ENCODE measurements around the gene MYBPC2.

Gene MYBPC2

DNA sequence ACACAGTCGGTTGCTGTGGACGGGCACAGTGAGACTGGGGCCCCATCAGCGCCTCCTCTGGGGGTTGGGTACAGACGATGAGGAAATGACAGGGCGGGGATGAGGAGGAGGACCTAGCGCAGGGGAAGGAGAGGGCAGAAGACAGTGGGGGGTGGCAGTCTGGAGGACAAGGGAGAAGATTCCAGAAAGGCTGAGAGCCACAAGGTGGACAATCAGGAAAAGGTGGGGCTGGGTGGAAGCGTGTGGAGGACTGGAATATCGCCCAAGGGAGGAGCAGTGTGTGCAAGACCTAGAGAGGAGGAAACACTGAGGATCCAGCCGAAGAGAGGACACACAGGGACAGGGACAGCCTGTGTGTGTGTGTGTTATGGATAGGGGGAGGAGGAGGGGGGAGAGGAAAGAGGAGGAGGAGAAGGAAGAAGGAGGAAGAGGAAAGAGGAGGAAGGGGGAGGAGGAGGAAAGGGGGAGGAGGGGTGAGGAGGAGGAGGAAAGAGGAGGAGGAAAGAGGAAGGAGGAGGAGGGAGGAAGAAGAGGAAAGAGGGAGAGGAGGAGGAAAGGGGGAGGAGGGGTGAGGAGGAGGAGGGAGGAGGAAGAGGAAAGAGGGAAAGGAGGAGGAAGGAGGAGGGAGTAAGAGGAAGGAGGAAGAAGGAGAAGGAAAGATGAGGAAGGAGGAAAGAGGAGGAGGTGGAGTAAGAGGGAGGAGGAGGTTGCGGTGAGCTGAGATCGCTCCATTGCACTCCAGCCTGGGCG lies 59.8 kb downstream of the MYBPC2 start (continued):
- TF ChIP-seq HOXA7 (CRISPR knock-in tag; IDR thresholded peaks at IDR 0.05; ENCODE audit: borderline replicate concordance) (no peak), ZNF530 (tag by site-specific recombination; IDR thresholded peaks at IDR 0.05; ENCODE audit: low read depth) (0 out of 2 replicates have a peak, but pooled peaks have one; percentile 25), ZNF426 (tag by site-specific recombination; IDR thresholded peaks at IDR 0.05) (no peak), ZNF19 (tag by site-specific recombination; IDR thresholded peaks at IDR 0.05; ENCODE audit: low read depth) (no peak), ZNF585B (tag by site-specific recombination; IDR thresholded peaks at IDR 0.05) (no peak), ZNF112 (tag by site-specific recombination; IDR thresholded peaks at IDR 0.05) (no peak), ZNF501 (tag by site-specific recombination; IDR thresholded peaks at IDR 0.05) (no peak), EGR2 (tag by site-specific recombination; IDR thresholded peaks at IDR 0.05; ENCODE audit: low read depth) (peak; percentile 81; the same call in 1 of the 2 replicates), SP7 (tag by site-specific recombination; IDR thresholded peaks at IDR 0.05) (peak; percentile 11; the same call in 1 of the 2 replicates), ZNF24 (tag by site-specific recombination; IDR thresholded peaks at IDR 0.05) (no peak), ZNF214 (tag by site-specific recombination; IDR thresholded peaks at IDR 0.05; ENCODE audit: borderline replicate concordance) (no peak), ZNF677 (tag by site-specific recombination; IDR thresholded peaks at IDR 0.05) (no peak), ZFHX2 (tag by site-specific recombination; conservative IDR thresholded peaks at IDR 0.05) (peak; percentile 74), ZNF211 (tag by site-specific recombination; IDR thresholded peaks at IDR 0.05; ENCODE audit: low read depth) (no peak), ZNF366 (tag by site-specific recombination; conservative IDR thresholded peaks at IDR 0.05) (peak; percentile 77; the same call in 1 of the 2 replicates), GLIS1 (tag by site-specific recombination; IDR thresholded peaks at IDR 0.05) (peak; percentile 76), ZFP41 (tag by site-specific recombination; IDR thresholded peaks at IDR 0.05; ENCODE audit: borderline replicate concordance) (no peak), ZNF660 (tag by site-specific recombination; IDR thresholded peaks at IDR 0.05) (0 out of 2 replicates have a peak, but pooled peaks have one; percentile 63), ZIC2 (tag by site-specific recombination; IDR thresholded peaks at IDR 0.05) (peak; percentile 45), ZNF433 (tag by site-specific recombination; IDR thresholded peaks at IDR 0.05; ENCODE audit: low read depth) (no peak)
- TF ChIP-seq, protein P1, sequence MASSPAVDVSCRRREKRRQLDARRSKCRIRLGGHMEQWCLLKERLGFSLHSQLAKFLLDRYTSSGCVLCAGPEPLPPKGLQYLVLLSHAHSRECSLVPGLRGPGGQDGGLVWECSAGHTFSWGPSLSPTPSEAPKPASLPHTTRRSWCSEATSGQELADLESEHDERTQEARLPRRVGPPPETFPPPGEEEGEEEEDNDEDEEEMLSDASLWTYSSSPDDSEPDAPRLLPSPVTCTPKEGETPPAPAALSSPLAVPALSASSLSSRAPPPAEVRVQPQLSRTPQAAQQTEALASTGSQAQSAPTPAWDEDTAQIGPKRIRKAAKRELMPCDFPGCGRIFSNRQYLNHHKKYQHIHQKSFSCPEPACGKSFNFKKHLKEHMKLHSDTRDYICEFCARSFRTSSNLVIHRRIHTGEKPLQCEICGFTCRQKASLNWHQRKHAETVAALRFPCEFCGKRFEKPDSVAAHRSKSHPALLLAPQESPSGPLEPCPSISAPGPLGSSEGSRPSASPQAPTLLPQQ (tag by site-specific recombination; IDR thresholded peaks at IDR 0.05): no peak; the same call in 1 of the 2 replicates

DNA sequence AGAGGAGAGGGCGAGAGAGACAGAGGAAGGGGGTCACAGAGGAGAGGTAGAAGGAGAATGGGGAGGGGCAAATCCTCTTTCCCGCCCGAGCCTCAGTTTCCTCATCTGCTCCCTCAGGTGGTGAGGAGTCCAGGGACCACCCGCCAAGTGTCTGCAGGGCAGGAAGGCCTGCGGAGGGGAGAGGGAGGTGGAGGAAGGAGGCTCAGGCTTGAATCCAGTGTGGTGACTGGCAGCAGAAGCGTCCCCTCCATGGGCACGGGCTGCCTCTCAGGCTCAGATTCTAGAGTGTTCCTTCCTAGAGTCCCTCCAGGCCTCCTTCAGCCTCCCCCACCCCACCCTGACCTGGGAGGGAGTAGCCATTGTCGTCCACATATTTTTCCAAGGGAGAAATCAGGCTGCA lies 60.5 kb downstream of the MYBPC2 start:
- H3K27ac ChIP-seq (ENCODE audit: extremely low read depth, low read depth, low read length): no peak overlapping the region
- H3K9me3 ChIP-seq (ENCODE audit: control insufficient read depth, insufficient read depth, low read depth, low read length): no peaks in the 10 kb centered on the region
- CTCF ChIA-PET: no interaction called here
- no peak overlapping the region for H3K4me3 ChIP-seq (ENCODE audit: low read depth, low read length)
- H3K4me1 ChIP-seq (ENCODE audit: control insufficient read depth, insufficient read depth, low read length): no peaks in the 10 kb centered on the region
- POLR2A ChIA-PET: no interaction called here
- peaks cover 0 to 3% of the 10 kb centered on the region in 2 experiments; a peak in 1 of 3 replicates for H3K36me3 ChIP-seq (ENCODE audit: control insufficient read depth in 2 of 2, insufficient read depth in 1 of 2, low read length in 2 of 2)
- TF ChIP-seq IKZF3 (tag by site-specific recombination; IDR thresholded peaks at IDR 0.05) (no peak), ZNF311 (tag by site-specific recombination; IDR thresholded peaks at IDR 0.05; ENCODE audit: borderline replicate concordance) (no peak), ZNF391 (tag by site-specific recombination; IDR thresholded peaks at IDR 0.05; ENCODE audit: borderline replicate concordance, low read depth) (no peak), ZNF530 (tag by site-specific recombination; IDR thresholded peaks at IDR 0.05; ENCODE audit: low read depth) (no peak), ZNF677 (tag by site-specific recombination; IDR thresholded peaks at IDR 0.05) (no peak), ZNF510 (tag by site-specific recombination; IDR thresholded peaks at IDR 0.05; ENCODE audit: insufficient replicate concordance) (no peak), ZNF843 (tag by site-specific recombination; IDR thresholded peaks at IDR 0.05) (no peak), ZNF585B (tag by site-specific recombination; IDR thresholded peaks at IDR 0.05) (no peak), HOXC10 (CRISPR knock-in tag; IDR thresholded peaks at IDR 0.05) (no peak), ZEB2 (tag by site-specific recombination; IDR thresholded peaks at IDR 0.05) (no peak), ZNF366 (tag by site-specific recombination; conservative IDR thresholded peaks at IDR 0.05) (no peak), ZNF623 (tag by site-specific recombination; IDR thresholded peaks at IDR 0.05) (no peak)
- TF ChIP-seq, protein P2, sequence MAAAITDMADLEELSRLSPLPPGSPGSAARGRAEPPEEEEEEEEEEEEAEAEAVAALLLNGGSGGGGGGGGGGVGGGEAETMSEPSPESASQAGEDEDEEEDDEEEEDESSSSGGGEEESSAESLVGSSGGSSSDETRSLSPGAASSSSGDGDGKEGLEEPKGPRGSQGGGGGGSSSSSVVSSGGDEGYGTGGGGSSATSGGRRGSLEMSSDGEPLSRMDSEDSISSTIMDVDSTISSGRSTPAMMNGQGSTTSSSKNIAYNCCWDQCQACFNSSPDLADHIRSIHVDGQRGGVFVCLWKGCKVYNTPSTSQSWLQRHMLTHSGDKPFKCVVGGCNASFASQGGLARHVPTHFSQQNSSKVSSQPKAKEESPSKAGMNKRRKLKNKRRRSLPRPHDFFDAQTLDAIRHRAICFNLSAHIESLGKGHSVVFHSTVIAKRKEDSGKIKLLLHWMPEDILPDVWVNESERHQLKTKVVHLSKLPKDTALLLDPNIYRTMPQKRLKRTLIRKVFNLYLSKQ (tag by site-specific recombination; IDR thresholded peaks at IDR 0.05; ENCODE audit: borderline replicate concordance): no peak
- TF ChIP-seq, protein P3, sequence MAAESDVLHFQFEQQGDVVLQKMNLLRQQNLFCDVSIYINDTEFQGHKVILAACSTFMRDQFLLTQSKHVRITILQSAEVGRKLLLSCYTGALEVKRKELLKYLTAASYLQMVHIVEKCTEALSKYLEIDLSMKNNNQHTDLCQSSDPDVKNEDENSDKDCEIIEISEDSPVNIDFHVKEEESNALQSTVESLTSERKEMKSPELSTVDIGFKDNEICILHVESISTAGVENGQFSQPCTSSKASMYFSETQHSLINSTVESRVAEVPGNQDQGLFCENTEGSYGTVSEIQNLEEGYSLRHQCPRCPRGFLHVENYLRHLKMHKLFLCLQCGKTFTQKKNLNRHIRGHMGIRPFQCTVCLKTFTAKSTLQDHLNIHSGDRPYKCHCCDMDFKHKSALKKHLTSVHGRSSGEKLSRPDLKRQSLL (tag by site-specific recombination; IDR thresholded peaks at IDR 0.05): no peak
- TF ChIP-seq, protein P4, sequence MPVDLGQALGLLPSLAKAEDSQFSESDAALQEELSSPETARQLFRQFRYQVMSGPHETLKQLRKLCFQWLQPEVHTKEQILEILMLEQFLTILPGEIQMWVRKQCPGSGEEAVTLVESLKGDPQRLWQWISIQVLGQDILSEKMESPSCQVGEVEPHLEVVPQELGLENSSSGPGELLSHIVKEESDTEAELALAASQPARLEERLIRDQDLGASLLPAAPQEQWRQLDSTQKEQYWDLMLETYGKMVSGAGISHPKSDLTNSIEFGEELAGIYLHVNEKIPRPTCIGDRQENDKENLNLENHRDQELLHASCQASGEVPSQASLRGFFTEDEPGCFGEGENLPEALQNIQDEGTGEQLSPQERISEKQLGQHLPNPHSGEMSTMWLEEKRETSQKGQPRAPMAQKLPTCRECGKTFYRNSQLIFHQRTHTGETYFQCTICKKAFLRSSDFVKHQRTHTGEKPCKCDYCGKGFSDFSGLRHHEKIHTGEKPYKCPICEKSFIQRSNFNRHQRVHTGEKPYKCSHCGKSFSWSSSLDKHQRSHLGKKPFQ (tag by site-specific recombination; IDR thresholded peaks at IDR 0.05): no peak
